ENCODE results near the gene PPIF. TPM values are rescaled to one million over a fixed set of nuclear protein-coding genes. Genes with fewer than 3 reads are reported as not detected.

Gene PPIF
- total RNA-seq, 6 donors from 2014 or later = 19.3 to 46.5 (median 31.2) TPM

DNA sequence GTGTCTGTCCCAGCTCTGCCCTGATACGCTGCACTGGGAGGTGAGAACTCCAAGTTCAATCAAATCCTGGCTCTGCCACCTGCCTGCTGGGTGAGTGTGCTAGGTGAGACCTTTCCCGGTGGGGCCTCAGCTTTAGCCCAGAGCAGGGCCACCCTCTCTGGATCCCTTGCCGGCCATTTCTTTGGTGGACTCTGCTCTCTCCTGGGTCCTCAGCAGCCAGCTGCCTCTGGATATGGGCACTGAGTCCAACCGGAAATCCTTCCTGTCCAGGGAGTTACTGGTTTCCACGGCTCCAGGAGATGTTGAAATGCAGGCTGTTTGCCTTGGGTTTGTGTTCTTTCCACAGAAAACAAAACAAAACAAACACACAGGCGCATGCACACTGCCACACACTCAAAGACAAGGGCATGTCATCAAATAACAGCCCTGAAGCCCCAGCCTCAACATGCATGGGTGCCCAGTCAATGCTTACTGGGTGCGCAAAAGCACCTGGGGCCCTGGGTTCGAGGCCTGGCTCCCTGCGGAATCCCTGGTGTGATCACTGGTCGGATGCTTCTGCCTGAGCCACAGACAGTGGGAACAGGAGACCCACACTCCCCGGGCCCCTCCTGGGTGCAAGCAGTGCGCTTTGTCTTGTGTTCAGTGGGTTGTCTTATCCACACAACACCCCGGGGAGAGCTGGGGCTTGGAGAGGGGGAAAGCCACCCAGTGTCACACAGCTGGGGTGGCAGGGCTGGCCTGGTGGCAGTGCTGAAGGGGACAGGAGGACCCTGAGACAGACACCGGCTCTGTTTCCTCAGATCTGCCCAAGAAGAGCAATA, 33.1 kb downstream of the PPIF start:
- TF ChIP-seq EP300 (IDR thresholded peaks at IDR 0.05) (no peak), POLR2A (IDR thresholded peaks at IDR 0.05) (no peak), POLR2AphosphoS5 (IDR thresholded peaks at IDR 0.05) (peak in 1 of 2 donors; percentile 30)
- TF ChIP-seq, protein P1, sequence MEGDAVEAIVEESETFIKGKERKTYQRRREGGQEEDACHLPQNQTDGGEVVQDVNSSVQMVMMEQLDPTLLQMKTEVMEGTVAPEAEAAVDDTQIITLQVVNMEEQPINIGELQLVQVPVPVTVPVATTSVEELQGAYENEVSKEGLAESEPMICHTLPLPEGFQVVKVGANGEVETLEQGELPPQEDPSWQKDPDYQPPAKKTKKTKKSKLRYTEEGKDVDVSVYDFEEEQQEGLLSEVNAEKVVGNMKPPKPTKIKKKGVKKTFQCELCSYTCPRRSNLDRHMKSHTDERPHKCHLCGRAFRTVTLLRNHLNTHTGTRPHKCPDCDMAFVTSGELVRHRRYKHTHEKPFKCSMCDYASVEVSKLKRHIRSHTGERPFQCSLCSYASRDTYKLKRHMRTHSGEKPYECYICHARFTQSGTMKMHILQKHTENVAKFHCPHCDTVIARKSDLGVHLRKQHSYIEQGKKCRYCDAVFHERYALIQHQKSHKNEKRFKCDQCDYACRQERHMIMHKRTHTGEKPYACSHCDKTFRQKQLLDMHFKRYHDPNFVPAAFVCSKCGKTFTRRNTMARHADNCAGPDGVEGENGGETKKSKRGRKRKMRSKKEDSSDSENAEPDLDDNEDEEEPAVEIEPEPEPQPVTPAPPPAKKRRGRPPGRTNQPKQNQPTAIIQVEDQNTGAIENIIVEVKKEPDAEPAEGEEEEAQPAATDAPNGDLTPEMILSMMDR (IDR thresholded peaks at IDR 0.05) = no peak
- 63 to 86% methylated on average over 2 to 14 of the region's 14 CpGs for WGBS, 2 donors
- peak overlapping the region; percentile 52 to 82 (median 77) for H3K27ac ChIP-seq
- H3K36me3 ChIP-seq = peaks cover 0 to 5% (median 2%) of the 10 kb centered on the region in 4 donors
- H3K27me3 ChIP-seq = no peaks in the 10 kb centered on the region
- H3K4me1 ChIP-seq = peaks cover 0 to 26% (median 20%) of the 10 kb centered on the region in 4 donors
- H3K9me3 ChIP-seq = no peaks in the 10 kb centered on the region
- no peak overlapping the region for H3K4me3 ChIP-seq
- DNase-seq (peak in 1 of 2 donors; percentile 27), ATAC-seq (ENCODE audit: low FRiP score in 2 of 2) (peak; percentile 34 to 44)

DNA sequence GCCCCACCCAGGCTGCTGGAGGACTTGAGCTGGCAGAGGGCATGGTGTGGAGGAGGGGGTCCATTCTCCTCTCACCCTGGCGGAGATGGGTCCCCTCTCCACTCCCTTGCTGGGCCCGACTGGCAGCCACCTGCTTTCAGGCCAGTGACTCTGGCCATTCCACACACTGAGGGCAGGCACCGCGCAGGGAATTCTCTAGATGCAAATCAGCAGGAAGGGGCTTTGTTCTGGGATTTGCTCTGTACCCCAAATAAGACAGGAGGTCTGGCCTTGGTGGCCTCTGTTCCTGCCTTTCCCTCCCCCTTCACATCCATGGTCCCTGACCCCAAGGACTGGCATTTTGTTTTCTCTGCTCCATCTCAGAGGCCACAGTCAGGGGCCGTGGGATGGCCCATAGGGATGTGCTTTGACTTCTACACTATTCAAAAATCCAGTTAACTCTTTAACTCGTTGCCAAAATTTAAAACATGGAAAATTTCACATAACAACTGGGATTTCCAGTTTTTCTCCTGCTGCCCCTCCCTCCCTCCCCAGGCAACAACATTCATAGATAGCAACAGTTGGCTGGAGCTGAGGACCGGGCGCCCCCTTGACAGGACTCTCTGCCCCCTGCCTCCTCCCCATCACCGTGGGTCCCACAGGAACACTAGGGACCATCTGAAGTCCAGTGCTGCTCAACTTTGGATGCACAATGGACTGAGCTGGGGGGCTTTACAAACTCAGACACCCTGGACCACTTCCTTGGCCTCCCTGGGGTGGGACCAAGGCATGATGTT, 33.9 kb downstream of the PPIF start:
- no peaks in the 10 kb centered on the region for H3K9me3 ChIP-seq
- H3K27ac ChIP-seq = peak overlapping the region; percentile 45 to 82 (median 70)
- H3K4me1 ChIP-seq = peaks cover 0 to 26% (median 20%) of the 10 kb centered on the region in 4 donors
- H3K27me3 ChIP-seq = no peaks in the 10 kb centered on the region
- TF ChIP-seq EP300 (IDR thresholded peaks at IDR 0.05) = no peak
- TF ChIP-seq, protein P1 (IDR thresholded peaks at IDR 0.05) = no peak
- TF ChIP-seq POLR2A (IDR thresholded peaks at IDR 0.05) = no peak
- TF ChIP-seq POLR2AphosphoS5 (IDR thresholded peaks at IDR 0.05) = no peak
- peaks cover 0 to 13% (median 8%) of the 10 kb centered on the region in 4 donors for H3K36me3 ChIP-seq
- DNase-seq (peak in 1 of 2 donors; percentile 19), ATAC-seq (ENCODE audit: low FRiP score in 2 of 2) (peak in 1 of 2 donors; percentile 3)
- H3K4me3 ChIP-seq = no peak overlapping the region
- 63 to 75% methylated on average over 7 to 9 of the region's 9 CpGs for WGBS, 2 donors

DNA sequence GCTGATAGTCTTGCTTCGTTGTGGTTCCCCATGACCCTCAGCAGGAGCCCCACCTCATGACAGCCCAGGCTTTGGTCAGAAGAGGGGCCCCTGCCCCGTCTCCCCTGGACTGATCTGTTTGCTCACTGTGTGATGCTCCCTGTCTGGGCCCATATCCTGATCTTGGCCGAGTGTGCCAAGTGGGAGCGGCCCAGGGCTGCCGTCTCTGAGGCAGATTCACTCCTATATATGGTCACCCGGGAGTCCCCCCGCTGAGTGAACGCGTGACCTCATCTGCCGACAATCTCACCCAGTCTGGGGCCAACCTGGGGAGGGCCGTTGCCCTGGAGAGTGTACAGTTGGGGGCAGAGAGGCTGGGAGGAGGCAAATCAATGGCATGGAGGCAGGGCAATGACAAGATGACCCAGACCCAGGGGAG, 34.5 kb downstream of the PPIF start:
- Histone ChIP-seq H3K4me1 (peaks cover 0 to 26% (median 20%) of the 10 kb centered on the region in 4 donors), H3K9me3 (no peaks in the 10 kb centered on the region), H3K36me3 (peaks cover 0 to 16% (median 10%) of the 10 kb centered on the region in 4 donors), H3K4me3 (no peak overlapping the region), H3K27me3 (no peaks in the 10 kb centered on the region), H3K27ac (peak overlapping the region; percentile 45 to 82 (median 70))
- WGBS, 2 donors = 74 to 75% methylated on average over 5 to 11 of the region's 11 CpGs
- DNase-seq = peak; percentile 28 to 68
- TF ChIP-seq POLR2AphosphoS5 (IDR thresholded peaks at IDR 0.05) (no peak), EP300 (IDR thresholded peaks at IDR 0.05) (no peak)
- ATAC-seq (ENCODE audit: low FRiP score in 2 of 2) = peak in 1 of 2 donors; percentile 74

DNA sequence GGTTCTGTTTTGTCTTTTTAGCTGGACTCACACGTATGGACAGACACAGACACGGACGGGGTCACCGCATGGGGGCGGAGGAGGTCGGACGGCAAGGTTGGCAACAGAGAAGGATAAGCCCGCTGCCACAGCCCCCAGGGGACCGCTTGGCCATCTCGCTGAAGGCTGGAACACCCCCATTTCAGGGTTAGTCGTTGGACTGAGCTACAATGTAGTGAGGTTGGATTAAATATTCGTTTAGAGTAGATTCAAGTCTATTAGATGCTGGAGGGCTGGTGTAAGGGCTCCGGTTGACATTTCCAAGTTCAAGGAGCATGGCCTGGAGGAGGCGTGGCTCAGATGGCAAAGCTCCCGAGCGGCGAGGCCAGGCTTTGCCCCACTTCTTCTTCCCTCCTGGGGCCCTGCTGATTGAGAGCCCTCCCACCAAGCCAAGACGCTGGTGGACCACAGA, 35.2 kb downstream of the PPIF start:
- ATAC-seq (ENCODE audit: low FRiP score in 2 of 2) (no peak), DNase-seq (peak in 1 of 2 donors; percentile 18)
- Histone ChIP-seq H3K4me1 (peaks cover 0 to 26% (median 20%) of the 10 kb centered on the region in 4 donors), H3K9me3 (no peaks in the 10 kb centered on the region), H3K27me3 (no peaks in the 10 kb centered on the region), H3K36me3 (peaks cover 0 to 20% (median 10%) of the 10 kb centered on the region in 4 donors), H3K4me3 (no peak overlapping the region), H3K27ac (peak overlapping the region in 3 of 4 donors; percentile 62 to 82 (median 78))
- TF ChIP-seq, protein P1 (IDR thresholded peaks at IDR 0.05) = no peak
- TF ChIP-seq POLR2AphosphoS5 (IDR thresholded peaks at IDR 0.05) = no peak
- TF ChIP-seq POLR2A (IDR thresholded peaks at IDR 0.05) = no peak
- no peak for TF ChIP-seq EP300 (IDR thresholded peaks at IDR 0.05)
- WGBS, 2 donors = 79 to 86% methylated on average over 17 to 18 of the region's 18 CpGs
